Measurements from ENCODE around the gene SYT5.

SYT5 gene

DNA sequence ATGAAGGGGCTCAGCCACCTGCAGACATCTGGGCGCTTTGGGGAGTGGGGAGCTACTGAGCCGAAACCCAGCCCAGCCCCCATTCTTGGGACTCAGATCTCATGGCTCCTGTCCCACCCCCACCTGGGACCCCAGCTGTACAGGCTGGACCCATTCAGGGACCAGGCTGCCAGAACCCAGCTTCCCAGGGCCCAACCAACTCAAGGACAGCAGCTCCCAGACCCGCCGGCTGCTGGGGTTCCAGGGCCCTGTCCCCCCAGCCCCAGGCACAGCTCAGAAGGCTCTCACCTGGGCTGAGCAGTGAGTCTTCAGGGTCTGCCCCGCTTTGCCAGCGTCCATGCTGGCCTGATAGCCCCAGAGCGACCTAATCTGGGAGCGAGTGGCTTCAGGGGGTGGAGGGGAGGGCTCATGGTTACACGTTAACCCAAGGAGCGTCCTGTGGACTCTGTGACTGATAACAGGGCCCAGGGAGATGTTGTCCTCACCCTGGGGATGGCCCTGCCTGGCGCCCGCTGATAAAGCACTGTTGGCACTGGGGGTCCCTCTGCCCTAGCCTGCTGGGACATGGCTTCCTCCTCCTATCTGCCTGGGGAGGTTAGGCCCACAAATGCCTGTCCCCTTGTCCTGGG, 48.4 kb upstream of the SYT5 start, which contains the start of gene TMEM86B:
Gene TMEM86B, minus strand, starts transcription at position 361 of the 629 bp plus-strand sequence. Its CDS starts 22 bp downstream, at position 339.
- Histone ChIP-seq H3K79me2 (ENCODE audit: control insufficient read depth, low read length) (peaks cover 7% of the 10 kb centered on the region; the same call in 1 of the 2 replicates), H4K20me1 (ENCODE audit: control insufficient read depth, insufficient read depth, low read depth, low read length) (peaks cover 16% of the 10 kb centered on the region; the same call in 1 of the 2 replicates), H3K27me3 (ENCODE audit: control insufficient read depth, low read length) (no peaks in the 10 kb centered on the region), H3F3A (ENCODE audit: control insufficient read depth, insufficient read depth) (0 out of 2 replicates have a peak, but pooled peaks cover under 1% of the 10 kb centered on the region), H3K27ac (ENCODE audit: low read depth, low read length) (no peak within 1 kb of the TSS), H3K9me2 (replicated peaks; ENCODE audit: control insufficient read depth, low read length) (no peaks in the 10 kb centered on the region), H3K4me2 (ENCODE audit: low read length) (no peak within 1 kb of the TSS), H3K4me3 (ENCODE audit: low read length) (no peak within 1 kb of the TSS), H3K9me3 (ENCODE audit: control insufficient read depth, insufficient read depth, low read length) (no peaks in the 10 kb centered on the region), H3K36me3 (ENCODE audit: control insufficient read depth, low read length) (peaks cover 87% of the 10 kb centered on the region), H3K4me1 (ENCODE audit: control insufficient read depth, low read length) (no peaks in the 10 kb centered on the region)
- no peak for TF ChIP-seq EZH2phosphoT487 (IDR thresholded peaks at IDR 0.05; ENCODE audit: borderline replicate concordance, low read length)
- TF ChIP-seq, protein P1, sequence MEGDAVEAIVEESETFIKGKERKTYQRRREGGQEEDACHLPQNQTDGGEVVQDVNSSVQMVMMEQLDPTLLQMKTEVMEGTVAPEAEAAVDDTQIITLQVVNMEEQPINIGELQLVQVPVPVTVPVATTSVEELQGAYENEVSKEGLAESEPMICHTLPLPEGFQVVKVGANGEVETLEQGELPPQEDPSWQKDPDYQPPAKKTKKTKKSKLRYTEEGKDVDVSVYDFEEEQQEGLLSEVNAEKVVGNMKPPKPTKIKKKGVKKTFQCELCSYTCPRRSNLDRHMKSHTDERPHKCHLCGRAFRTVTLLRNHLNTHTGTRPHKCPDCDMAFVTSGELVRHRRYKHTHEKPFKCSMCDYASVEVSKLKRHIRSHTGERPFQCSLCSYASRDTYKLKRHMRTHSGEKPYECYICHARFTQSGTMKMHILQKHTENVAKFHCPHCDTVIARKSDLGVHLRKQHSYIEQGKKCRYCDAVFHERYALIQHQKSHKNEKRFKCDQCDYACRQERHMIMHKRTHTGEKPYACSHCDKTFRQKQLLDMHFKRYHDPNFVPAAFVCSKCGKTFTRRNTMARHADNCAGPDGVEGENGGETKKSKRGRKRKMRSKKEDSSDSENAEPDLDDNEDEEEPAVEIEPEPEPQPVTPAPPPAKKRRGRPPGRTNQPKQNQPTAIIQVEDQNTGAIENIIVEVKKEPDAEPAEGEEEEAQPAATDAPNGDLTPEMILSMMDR (IDR thresholded peaks at IDR 0.05; ENCODE audit: low read depth, low read length, poor library complexity, severe bottlenecking): no peak

DNA sequence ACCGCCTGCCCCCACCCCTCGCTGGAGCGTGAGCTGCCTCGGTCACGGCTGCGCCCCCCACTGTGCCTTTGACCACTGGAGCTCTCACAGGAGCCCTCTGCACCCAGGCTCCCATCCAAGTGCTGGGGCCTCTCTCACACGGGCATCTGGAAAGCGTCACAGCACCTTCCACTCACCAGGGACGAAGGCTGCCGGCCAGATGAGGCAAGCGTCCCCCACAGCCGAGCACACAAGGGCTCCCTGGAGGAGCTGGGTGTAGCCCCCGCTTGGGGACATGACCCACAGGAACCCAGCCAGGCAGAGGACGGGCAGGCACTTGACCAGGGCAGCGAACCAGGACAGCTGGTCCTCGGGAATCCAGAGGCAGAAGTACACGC, 47.9 kb upstream of the SYT5 start:
- Histone ChIP-seq H3K9me2 (replicated peaks; ENCODE audit: control insufficient read depth, low read length) (no peaks in the 10 kb centered on the region), H4K20me1 (ENCODE audit: control insufficient read depth, insufficient read depth, low read depth, low read length) (peaks cover 20% of the 10 kb centered on the region; the same call in 1 of the 2 replicates), H3K27ac (ENCODE audit: low read depth, low read length) (no peak overlapping the region)

DNA sequence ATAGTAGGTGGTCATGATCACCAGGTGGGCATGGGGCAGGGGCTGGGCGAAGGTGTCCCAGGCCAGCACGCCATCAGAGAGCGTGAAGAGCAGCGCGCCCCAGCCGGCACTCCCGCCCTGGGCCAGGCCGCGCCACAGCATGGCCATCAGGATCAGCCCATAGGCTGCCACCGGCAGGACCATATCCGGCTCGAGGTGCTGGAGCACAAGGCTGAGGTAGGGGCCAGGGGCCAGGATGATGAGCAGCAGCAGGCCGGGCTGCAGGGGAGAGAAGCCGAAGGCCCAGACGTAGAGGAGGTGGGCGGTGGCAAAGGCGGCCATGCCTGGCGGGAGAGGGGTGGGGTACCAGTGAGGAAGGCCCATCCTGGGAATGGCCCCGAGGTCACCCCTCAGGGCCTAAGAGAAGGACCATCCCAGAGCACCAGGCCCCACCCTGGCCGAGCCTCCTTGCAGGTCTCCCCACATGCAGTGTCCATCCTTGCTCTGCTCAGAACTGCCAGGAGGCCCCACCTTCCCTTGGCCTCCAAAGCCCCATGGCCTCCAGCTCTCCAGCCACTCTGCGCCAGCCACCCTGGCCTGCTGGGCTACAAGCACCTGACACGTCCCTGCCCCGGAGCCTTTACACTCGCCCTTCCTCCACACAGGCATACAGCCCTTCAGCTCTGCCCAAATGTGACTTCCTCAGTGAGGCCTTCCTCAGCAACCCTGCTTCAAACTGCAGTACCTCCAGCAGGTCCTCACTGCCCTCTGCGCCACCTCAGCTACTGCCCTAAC, 47.3 kb upstream of the SYT5 start:
- H3K9me3 ChIP-seq (ENCODE audit: control insufficient read depth, insufficient read depth, low read length): no peaks in the 10 kb centered on the region
- H3K4me2 ChIP-seq (ENCODE audit: low read length): no peak overlapping the region
- TF ChIP-seq, protein P1 (IDR thresholded peaks at IDR 0.05; ENCODE audit: low read depth, low read length, poor library complexity, severe bottlenecking): no peak
- no peak for TF ChIP-seq EZH2phosphoT487 (IDR thresholded peaks at IDR 0.05; ENCODE audit: borderline replicate concordance, low read length)
- H3K27ac ChIP-seq (ENCODE audit: low read depth, low read length): no peak overlapping the region
- no peak overlapping the region for H3K4me3 ChIP-seq (ENCODE audit: low read length)
- peaks cover 85% of the 10 kb centered on the region for H3K36me3 ChIP-seq (ENCODE audit: control insufficient read depth, low read length)
- H3K27me3 ChIP-seq (ENCODE audit: control insufficient read depth, low read length): no peaks in the 10 kb centered on the region
- H3K79me2 ChIP-seq (ENCODE audit: control insufficient read depth, low read length): no peaks in the 10 kb centered on the region
- no peaks in the 10 kb centered on the region for H3K9me2 ChIP-seq (replicated peaks; ENCODE audit: control insufficient read depth, low read length)
- H3F3A ChIP-seq (ENCODE audit: control insufficient read depth, insufficient read depth): no peaks in the 10 kb centered on the region
- H4K20me1 ChIP-seq (ENCODE audit: control insufficient read depth, insufficient read depth, low read depth, low read length): peaks cover 21% of the 10 kb centered on the region; the same call in 1 of the 2 replicates
- no peaks in the 10 kb centered on the region for H3K4me1 ChIP-seq (ENCODE audit: control insufficient read depth, low read length)

More for the DNA sequence above, 47.9 kb upstream of the SYT5 start:
- peaks cover 3% of the 10 kb centered on the region; the same call in 1 of the 2 replicates for H3K79me2 ChIP-seq (ENCODE audit: control insufficient read depth, low read length)
- H3K9me3 ChIP-seq (ENCODE audit: control insufficient read depth, insufficient read depth, low read length): no peaks in the 10 kb centered on the region
- TF ChIP-seq, protein P1 (IDR thresholded peaks at IDR 0.05; ENCODE audit: low read depth, low read length, poor library complexity, severe bottlenecking): no peak
- no peak for TF ChIP-seq EZH2phosphoT487 (IDR thresholded peaks at IDR 0.05; ENCODE audit: borderline replicate concordance, low read length)
- H3K27me3 ChIP-seq (ENCODE audit: control insufficient read depth, low read length): no peaks in the 10 kb centered on the region
- no peak overlapping the region for H3K4me2 ChIP-seq (ENCODE audit: low read length)
- no peaks in the 10 kb centered on the region for H3F3A ChIP-seq (ENCODE audit: control insufficient read depth, insufficient read depth)
- H3K4me1 ChIP-seq (ENCODE audit: control insufficient read depth, low read length): no peaks in the 10 kb centered on the region
- H3K4me3 ChIP-seq (ENCODE audit: low read length): no peak overlapping the region
- peaks cover 86% of the 10 kb centered on the region for H3K36me3 ChIP-seq (ENCODE audit: control insufficient read depth, low read length)
